ENCODE measurements around the gene MYL2. TPM values are rescaled to one million over a fixed set of nuclear protein-coding genes. Genes with fewer than 3 reads are reported as not detected.

MYL2 gene
- total RNA-seq, 1 experiment from 2014 or later: not detected

- TF ChIP-seq AR (CRISPR knock-in tag; IDR thresholded peaks at IDR 0.05) (no peak), TEAD4 (CRISPR knock-in tag; IDR thresholded peaks at IDR 0.05) (no peak), ZNF121 (CRISPR knock-in tag; IDR thresholded peaks at IDR 0.05) (no peak), HMGA2 (CRISPR knock-in tag; IDR thresholded peaks at IDR 0.05) (no peak), SMAD4 (CRISPR knock-in tag; IDR thresholded peaks at IDR 0.05) (no peak), KAT7 (CRISPR knock-in tag; IDR thresholded peaks at IDR 0.05; ENCODE audit: borderline replicate concordance) (no peak)
- TF ChIP-seq, protein P1, sequence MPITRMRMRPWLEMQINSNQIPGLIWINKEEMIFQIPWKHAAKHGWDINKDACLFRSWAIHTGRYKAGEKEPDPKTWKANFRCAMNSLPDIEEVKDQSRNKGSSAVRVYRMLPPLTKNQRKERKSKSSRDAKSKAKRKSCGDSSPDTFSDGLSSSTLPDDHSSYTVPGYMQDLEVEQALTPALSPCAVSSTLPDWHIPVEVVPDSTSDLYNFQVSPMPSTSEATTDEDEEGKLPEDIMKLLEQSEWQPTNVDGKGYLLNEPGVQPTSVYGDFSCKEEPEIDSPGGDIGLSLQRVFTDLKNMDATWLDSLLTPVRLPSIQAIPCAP (CRISPR knock-in tag; IDR thresholded peaks at IDR 0.05): no peak
- TF ChIP-seq, protein P2, sequence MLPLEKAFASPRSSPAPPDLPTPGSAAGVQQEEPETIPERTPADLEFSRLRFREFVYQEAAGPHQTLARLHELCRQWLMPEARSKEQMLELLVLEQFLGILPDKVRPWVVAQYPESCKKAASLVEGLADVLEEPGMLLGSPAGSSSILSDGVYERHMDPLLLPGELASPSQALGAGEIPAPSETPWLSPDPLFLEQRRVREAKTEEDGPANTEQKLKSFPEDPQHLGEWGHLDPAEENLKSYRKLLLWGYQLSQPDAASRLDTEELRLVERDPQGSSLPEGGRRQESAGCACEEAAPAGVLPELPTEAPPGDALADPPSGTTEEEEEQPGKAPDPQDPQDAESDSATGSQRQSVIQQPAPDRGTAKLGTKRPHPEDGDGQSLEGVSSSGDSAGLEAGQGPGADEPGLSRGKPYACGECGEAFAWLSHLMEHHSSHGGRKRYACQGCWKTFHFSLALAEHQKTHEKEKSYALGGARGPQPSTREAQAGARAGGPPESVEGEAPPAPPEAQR (CRISPR knock-in tag; IDR thresholded peaks at IDR 0.05): no peak
- TF ChIP-seq, protein P3, sequence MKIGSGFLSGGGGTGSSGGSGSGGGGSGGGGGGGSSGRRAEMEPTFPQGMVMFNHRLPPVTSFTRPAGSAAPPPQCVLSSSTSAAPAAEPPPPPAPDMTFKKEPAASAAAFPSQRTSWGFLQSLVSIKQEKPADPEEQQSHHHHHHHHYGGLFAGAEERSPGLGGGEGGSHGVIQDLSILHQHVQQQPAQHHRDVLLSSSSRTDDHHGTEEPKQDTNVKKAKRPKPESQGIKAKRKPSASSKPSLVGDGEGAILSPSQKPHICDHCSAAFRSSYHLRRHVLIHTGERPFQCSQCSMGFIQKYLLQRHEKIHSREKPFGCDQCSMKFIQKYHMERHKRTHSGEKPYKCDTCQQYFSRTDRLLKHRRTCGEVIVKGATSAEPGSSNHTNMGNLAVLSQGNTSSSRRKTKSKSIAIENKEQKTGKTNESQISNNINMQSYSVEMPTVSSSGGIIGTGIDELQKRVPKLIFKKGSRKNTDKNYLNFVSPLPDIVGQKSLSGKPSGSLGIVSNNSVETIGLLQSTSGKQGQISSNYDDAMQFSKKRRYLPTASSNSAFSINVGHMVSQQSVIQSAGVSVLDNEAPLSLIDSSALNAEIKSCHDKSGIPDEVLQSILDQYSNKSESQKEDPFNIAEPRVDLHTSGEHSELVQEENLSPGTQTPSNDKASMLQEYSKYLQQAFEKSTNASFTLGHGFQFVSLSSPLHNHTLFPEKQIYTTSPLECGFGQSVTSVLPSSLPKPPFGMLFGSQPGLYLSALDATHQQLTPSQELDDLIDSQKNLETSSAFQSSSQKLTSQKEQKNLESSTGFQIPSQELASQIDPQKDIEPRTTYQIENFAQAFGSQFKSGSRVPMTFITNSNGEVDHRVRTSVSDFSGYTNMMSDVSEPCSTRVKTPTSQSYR (CRISPR knock-in tag; IDR thresholded peaks at IDR 0.05): no peak
- TF ChIP-seq, protein P4, sequence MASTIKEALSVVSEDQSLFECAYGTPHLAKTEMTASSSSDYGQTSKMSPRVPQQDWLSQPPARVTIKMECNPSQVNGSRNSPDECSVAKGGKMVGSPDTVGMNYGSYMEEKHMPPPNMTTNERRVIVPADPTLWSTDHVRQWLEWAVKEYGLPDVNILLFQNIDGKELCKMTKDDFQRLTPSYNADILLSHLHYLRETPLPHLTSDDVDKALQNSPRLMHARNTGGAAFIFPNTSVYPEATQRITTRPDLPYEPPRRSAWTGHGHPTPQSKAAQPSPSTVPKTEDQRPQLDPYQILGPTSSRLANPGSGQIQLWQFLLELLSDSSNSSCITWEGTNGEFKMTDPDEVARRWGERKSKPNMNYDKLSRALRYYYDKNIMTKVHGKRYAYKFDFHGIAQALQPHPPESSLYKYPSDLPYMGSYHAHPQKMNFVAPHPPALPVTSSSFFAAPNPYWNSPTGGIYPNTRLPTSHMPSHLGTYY (CRISPR knock-in tag; IDR thresholded peaks at IDR 0.05): no peak
These were observed 23.8 kb downstream of the MYL2 start (continued) for GRCh38 chr12:110896559-110896958.

GRCh38 chr12:110893956-110894355, 26.4 kb downstream of the MYL2 start:
- H3K27me3 Mint-ChIP-seq (ENCODE audit: low read depth): no peaks in the 10 kb centered on the region; the same call in 1 of the 2 replicates
- DNase-seq (ENCODE audit: low spot score) (no peak), ATAC-seq (no peak)
- ChIA-PET POLR2A (interaction anchor here (0.5 kb wide), 1 partner anchor 373 kb away, joined by 3 read pairs; no protein-coding TSS in a partner anchor), CTCF (interaction anchor here (0.7 to 3.5 kb wide), 17 partner anchors 8 to 456 kb away, joined by 3 to 21 read pairs (median 3); no protein-coding TSS in a partner anchor)
- TF ChIP-seq GTF2I (CRISPR knock-in tag; conservative IDR thresholded peaks at IDR 0.05) (peak; percentile 87), ZNF138 (CRISPR knock-in tag; conservative IDR thresholded peaks at IDR 0.05) (no peak), RELA (CRISPR knock-in tag; IDR thresholded peaks at IDR 0.05; ENCODE audit: borderline replicate concordance) (no peak), GABPB1 (CRISPR knock-in tag; IDR thresholded peaks at IDR 0.05) (no peak)
- TF ChIP-seq, protein P5, sequence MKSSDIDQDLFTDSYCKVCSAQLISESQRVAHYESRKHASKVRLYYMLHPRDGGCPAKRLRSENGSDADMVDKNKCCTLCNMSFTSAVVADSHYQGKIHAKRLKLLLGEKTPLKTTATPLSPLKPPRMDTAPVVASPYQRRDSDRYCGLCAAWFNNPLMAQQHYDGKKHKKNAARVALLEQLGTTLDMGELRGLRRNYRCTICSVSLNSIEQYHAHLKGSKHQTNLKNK (CRISPR knock-in tag; IDR thresholded peaks at IDR 0.05): no peak
- H3K36me3 Mint-ChIP-seq: no peaks in the 10 kb centered on the region
- H3K9me3 Mint-ChIP-seq: peaks cover 3% of the 10 kb centered on the region
- H3K4me1 Mint-ChIP-seq: peaks cover 7% of the 10 kb centered on the region
- H3K27ac Mint-ChIP-seq: no peak overlapping the region
- H3K4me3 Mint-ChIP-seq: no peak overlapping the region

Measured in WTC11 (cell line).